Measurements from ENCODE around the gene RGS10.

Gene RGS10

GRCh38 chr10:119495021-119495505 is 47.5 kb downstream of the RGS10 start:
- no peak for DNase-seq

- no peak for DNase-seq
Observed at GRCh38 chr10:119494236-119495020, 48.1 kb downstream of the RGS10 start.

GRCh38 chr10:119493155-119493554 is 49.4 kb downstream of the RGS10 start:
- no peak for DNase-seq

- no peak for DNase-seq
Observed at GRCh38 chr10:119491966-119492757, 50.4 kb downstream of the RGS10 start.

GRCh38 chr10:119489991-119490326 is 52.6 kb downstream of the RGS10 start:
- no peak for DNase-seq

GRCh38 chr10:119488675-119489074 is 53.8 kb downstream of the RGS10 start:
- no peak for DNase-seq

GRCh38 chr10:119483839-119484238 is 58.7 kb downstream of the RGS10 start:
- no peak for DNase-seq

GRCh38 chr10:119483001-119483400 is 59.5 kb downstream of the RGS10 start:
- no peak for DNase-seq

- no peak for DNase-seq
Observed at GRCh38 chr10:119481781-119482426, 60.6 kb downstream of the RGS10 start.

GRCh38 chr10:119480667-119481066 is 61.9 kb downstream of the RGS10 start:
- no peak for DNase-seq

GRCh38 chr10:119479532-119479931 is 63.0 kb downstream of the RGS10 start:
- DNase-seq: no peak

GRCh38 chr10:119478811-119479341 is 63.6 kb downstream of the RGS10 start:
- DNase-seq: no peak

- DNase-seq: no peak
Observed at GRCh38 chr10:119478111-119478802, 64.3 kb downstream of the RGS10 start.

- DNase-seq: no peak
Observed at GRCh38 chr10:119477444-119477843, 65.1 kb downstream of the RGS10 start.

- DNase-seq: no peak
Observed at GRCh38 chr10:119474606-119475005, 67.9 kb downstream of the RGS10 start.

GRCh38 chr10:119473771-119474170 is 68.7 kb downstream of the RGS10 start:
- DNase-seq: no peak

- DNase-seq: no peak
Observed at GRCh38 chr10:119470920-119471702, 71.4 kb downstream of the RGS10 start.

- no peak for DNase-seq
Observed at GRCh38 chr10:119469846-119470245, 72.7 kb downstream of the RGS10 start.

GRCh38 chr10:119469325-119469707 is 73.2 kb downstream of the RGS10 start:
- DNase-seq: no peak

- DNase-seq: no peak
Observed at GRCh38 chr10:119468542-119469324, 73.8 kb downstream of the RGS10 start.

- DNase-seq: no peak
Observed at GRCh38 chr10:119466655-119467054, 75.9 kb downstream of the RGS10 start.
